GM12872 (cell line): Measurements from ENCODE around the gene NOL8.

ENCODE experiments used
- TF ChIP-seq, protein P1 (sequence below): IDR thresholded peaks from 3 replicates; pipeline ENCODE4 v1.5.1; 2011; ENCODE audit warnings: low read depth, mild to moderate bottlenecking, low read length, moderate library complexity; ENCODE audit not compliant: insufficient read depth

NOL8 gene

DNA sequence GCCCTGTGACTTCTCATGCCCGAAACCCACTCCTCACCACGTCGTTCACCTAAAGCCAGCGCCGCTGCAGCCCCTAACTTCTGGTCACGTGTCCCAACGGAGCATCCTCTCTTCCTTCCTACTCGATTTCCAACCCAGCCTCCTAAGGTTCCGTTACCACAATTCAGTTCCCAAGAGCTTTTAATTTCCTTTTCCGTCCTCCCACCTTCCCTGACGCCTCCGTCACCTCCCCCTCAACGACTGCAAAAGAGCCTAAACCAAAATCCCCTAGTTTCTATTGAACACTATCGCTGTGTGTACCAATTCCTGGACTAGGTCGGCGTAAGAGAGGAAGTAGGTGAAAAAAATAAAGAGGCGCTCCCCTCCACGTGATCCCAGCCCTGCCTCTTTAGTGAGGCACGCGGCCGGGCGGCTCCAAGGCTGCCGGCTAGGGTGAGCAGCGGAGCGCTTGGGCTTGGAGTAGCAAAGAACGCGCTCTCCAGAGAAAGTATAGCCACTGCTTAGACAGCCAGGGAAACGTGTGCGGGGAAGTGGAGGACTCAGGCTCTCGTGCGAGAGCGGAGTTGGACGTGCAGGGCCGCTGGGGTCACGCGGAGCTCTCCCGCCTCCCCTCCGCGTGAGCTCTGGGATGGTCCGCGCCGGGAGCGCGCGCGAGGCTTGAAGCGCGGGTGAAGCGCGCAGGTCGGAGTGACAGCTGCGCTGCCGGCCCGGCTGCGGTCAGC, at the start of gene NOL8, which contains the start of gene CENPP:
TSS of gene NOL8 (minus strand) at position 82 of the 722 bp plus-strand sequence. CDS start 1,189 bp downstream, outside the sequence.
TSS of gene CENPP (plus strand) at position 685 of the 722 bp plus-strand sequence.
- TF ChIP-seq, protein P1, sequence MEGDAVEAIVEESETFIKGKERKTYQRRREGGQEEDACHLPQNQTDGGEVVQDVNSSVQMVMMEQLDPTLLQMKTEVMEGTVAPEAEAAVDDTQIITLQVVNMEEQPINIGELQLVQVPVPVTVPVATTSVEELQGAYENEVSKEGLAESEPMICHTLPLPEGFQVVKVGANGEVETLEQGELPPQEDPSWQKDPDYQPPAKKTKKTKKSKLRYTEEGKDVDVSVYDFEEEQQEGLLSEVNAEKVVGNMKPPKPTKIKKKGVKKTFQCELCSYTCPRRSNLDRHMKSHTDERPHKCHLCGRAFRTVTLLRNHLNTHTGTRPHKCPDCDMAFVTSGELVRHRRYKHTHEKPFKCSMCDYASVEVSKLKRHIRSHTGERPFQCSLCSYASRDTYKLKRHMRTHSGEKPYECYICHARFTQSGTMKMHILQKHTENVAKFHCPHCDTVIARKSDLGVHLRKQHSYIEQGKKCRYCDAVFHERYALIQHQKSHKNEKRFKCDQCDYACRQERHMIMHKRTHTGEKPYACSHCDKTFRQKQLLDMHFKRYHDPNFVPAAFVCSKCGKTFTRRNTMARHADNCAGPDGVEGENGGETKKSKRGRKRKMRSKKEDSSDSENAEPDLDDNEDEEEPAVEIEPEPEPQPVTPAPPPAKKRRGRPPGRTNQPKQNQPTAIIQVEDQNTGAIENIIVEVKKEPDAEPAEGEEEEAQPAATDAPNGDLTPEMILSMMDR: no peak

DNA sequence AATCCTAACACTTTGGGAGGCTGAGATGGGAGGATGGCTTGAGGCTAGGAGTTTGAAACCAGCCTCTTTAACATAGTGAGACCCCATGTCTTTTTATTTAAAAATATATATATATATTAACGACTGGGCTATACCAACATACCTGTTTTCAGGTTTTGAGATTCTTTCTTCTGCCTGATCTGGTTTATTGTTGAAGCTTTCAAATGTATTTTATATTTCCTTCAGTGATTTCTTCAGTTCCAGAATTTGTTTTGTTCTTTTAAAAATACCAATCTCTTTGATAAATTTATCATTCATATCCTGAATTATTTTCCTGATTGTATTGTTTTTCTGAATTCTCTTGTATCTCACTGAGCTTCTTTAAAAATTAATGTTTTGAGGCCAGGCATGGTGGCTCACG, 48.0 kb upstream of the NOL8 start:
- TF ChIP-seq, protein P1: no peak

DNA sequence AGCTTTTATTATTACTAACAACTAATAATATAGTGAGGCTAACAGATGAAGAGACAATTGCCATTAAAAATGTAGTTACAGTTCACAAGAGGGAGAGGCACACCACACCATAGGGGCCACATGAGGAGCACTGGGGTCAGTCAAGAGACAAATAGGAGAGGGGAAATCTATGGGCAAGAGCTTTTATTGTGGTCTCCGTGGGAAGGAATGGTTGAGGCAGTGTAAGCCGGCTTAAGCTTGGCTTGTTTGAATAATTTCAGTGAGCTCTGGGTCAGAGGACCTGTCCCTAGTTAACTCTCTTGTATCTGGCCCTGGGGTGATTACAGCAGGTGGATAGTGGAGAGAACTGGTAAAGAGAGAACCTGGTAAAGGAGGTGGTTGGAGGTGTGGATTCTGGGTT, 43.9 kb upstream of the NOL8 start:
- TF ChIP-seq, protein P1: no peak

DNA sequence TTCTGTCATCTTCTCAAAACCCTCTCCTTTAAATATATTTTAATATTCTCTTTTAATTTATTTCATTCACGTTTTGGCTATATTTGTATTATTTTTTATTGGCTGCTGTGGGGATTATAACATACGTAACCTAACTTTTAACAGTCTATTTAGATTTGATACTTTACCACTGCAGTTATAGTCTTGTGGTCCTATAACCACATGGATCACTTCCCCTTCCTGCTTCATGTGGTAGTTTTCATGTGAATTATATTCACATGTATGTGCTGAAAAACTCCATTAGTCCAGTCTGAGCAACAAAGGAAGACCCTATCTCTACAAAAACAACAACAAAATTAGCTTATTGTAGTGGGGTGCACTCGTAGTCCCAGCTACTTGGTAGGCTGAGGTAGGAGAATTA, 34.9 kb upstream of the NOL8 start:
- TF ChIP-seq, protein P1: no peak

DNA sequence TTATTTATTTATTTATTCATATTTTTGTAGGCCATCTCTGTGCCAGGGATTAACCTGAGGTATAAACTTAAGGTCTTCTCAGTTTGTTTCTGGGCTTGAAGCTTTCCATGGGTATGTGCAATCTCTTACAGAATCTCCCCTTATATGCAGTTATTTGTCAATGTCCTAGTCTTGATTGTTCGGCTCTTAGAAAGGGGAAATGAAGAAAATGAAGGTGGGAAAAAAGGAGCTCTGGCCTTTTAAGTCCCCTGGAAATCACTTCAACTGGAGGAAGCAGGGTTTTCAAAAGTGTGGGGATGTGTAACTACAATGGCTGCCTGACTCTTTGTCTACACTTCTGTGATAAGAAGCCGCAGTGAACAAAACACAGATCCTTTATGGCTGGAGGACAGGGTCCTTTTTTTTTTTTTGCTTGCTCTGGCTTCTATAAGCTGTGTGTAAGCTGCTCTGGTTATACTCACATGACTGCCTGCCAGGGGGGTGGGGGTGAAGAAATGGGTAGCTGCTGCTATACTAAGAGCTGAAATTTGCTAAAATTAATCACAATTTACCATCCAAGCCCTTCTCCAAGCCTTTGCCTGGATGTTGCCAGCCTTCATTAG, 34.3 kb upstream of the NOL8 start:
- TF ChIP-seq, protein P1: no peak

DNA sequence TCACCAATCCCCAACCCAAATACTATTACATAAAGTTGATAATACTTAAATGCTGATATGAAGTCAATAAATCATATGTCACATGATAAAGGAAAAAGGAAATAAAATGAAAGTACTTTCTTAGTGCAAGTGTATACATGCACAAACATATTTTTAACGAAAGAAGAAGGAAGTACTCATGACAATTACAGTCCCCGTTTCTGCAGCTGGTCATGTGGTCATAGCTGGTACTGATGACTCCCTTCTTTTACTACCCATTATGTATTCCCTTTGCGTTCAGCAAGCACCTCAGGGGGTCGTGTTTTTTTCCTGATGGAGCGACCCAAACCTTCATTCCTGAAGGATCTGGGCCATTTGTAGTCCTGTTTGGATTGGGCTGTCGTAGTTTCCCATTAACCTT, 27.9 kb upstream of the NOL8 start:
- TF ChIP-seq, protein P1: no peak

DNA sequence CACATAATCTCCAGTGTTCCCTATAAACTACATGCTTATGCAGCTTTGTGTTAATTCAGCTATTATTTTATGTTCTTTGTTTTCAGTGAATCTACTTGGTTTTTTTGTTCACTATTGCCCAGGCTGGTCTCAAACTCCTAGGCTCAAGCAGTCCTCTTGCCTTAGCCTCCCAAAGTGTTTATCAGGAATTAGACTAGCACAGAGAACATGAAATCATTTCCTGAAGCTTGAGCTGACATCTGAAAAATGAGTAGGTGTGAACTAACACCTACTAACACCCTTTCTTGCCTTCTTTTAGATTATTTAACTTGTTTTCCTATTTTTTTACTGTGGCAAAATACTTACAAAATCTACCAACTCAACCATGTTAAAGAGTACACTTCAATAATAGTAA, 25.6 kb upstream of the NOL8 start:
- TF ChIP-seq, protein P1: no peak
